Measurements from ENCODE around the gene STT3B.

GRCh38 chr3:31550452-31551251 lies 17.9 kb downstream of the STT3B start:
- TF ChIP-seq CTCF (conservative IDR thresholded peaks at IDR 0.05; ENCODE audit: low read depth, low read length) (peak; percentile 91), EZH2 (IDR thresholded peaks at IDR 0.05; ENCODE audit: low read length, unreplicated experiment) (no peak)
